Glutamatergic neuron (in vitro differentiated cells): ENCODE data around the gene ARHGEF40. TPM values are rescaled to one million over a fixed set of nuclear protein-coding genes. Genes with fewer than 3 reads are reported as not detected.

ENCODE experiments used
- DNase-seq: peaks from one replicate; pipeline ENCODE4 v3.0.0; 2022
- H3K27ac Mint-ChIP-seq: one replicate; pipeline ENCODE4 v1.8.0; 2020; ENCODE audit warnings: mild to moderate bottlenecking, mixed read lengths, inconsistent platforms; ENCODE audit not compliant: unreplicated experiment
- H3K27me3 Mint-ChIP-seq: one replicate; pipeline ENCODE4 v1.8.0; 2020; ENCODE audit warnings: mild to moderate bottlenecking, moderate library complexity, mixed read lengths, inconsistent platforms; ENCODE audit not compliant: unreplicated experiment
- H3K36me3 Mint-ChIP-seq: one replicate; pipeline ENCODE4 v1.8.0; 2020; ENCODE audit warnings: mild to moderate bottlenecking, mixed read lengths, inconsistent platforms; ENCODE audit not compliant: unreplicated experiment
- H3K4me1 Mint-ChIP-seq: one replicate; pipeline ENCODE4 v1.8.0; 2020; ENCODE audit warnings: mild to moderate bottlenecking, low read depth, mixed read lengths, inconsistent platforms; ENCODE audit not compliant: unreplicated experiment
- H3K4me3 Mint-ChIP-seq: one replicate; pipeline ENCODE4 v1.8.0; 2020; ENCODE audit warnings: mild to moderate bottlenecking, mixed read lengths, inconsistent platforms; ENCODE audit not compliant: unreplicated experiment
- H3K9me3 Mint-ChIP-seq: one replicate; pipeline ENCODE4 v1.8.0; 2020; ENCODE audit warnings: mild to moderate bottlenecking, moderate library complexity, mixed read lengths, inconsistent platforms; ENCODE audit not compliant: unreplicated experiment
- CTCF ChIP-seq: fragments of 200-600 bp; sonication (generic); IDR thresholded peaks from one replicate; pipeline ENCODE4 v1.5.0; 2021; ENCODE audit not compliant: partially characterized antibody, unreplicated experiment
- total RNA-seq: library from RNA; stranded (reverse); fragmentation: NEBNext Ultra II Directional; extraction: Animal tissue kit (Norgen Biotek cat#: 25700); gene quantifications from one replicate; pipeline ENCODE4 v1.2.1, GENCODE V29; 2021; ENCODE audit not compliant: unreplicated experiment

The ARHGEF40 gene
- total RNA-seq, 1 donor from 2014 or later: 42.4 TPM

GRCh38 chr14:21097636-21098075 lies 27.6 kb downstream of the ARHGEF40 start:
- Mint-ChIP-seq H3K9me3 (peaks cover 33% of the 10 kb centered on the region), H3K27me3 (peaks cover 37% of the 10 kb centered on the region), H3K27ac (peak overlapping the region; percentile 100), H3K4me3 (peak overlapping the region; percentile 97), H3K4me1 (peaks cover 47% of the 10 kb centered on the region), H3K36me3 (peaks cover 3% of the 10 kb centered on the region)
- TF ChIP-seq CTCF: no peak
- peak; percentile 56 for DNase-seq

- DNase-seq: peak; percentile 80
- H3K4me3 Mint-ChIP-seq: peak within 1 kb of the TSS; percentile 99
- peaks cover 35% of the 10 kb centered on the region for H3K9me3 Mint-ChIP-seq
- peaks cover 45% of the 10 kb centered on the region for H3K4me1 Mint-ChIP-seq
- peak within 1 kb of the TSS; percentile 100 for H3K27ac Mint-ChIP-seq
- H3K36me3 Mint-ChIP-seq: peaks cover 3% of the 10 kb centered on the region
- TF ChIP-seq CTCF: no peak
- peaks cover 36% of the 10 kb centered on the region for H3K27me3 Mint-ChIP-seq
Measured at GRCh38 chr14:21098076-21098891, 28.2 kb downstream of the ARHGEF40 start, which contains the start of gene ZNF219. TSS of gene ZNF219 (minus strand) at chr14:21098655. CDS start at chr14:21093591, 5,064 bp downstream.

- DNase-seq: no peak
- no peak for TF ChIP-seq CTCF
- H3K4me1 Mint-ChIP-seq: peaks cover 39% of the 10 kb centered on the region
- peaks cover 30% of the 10 kb centered on the region for H3K27me3 Mint-ChIP-seq
- peaks cover 34% of the 10 kb centered on the region for H3K9me3 Mint-ChIP-seq
- peak overlapping the region; percentile 99 for H3K4me3 Mint-ChIP-seq
- H3K27ac Mint-ChIP-seq: peak overlapping the region; percentile 91
- peaks cover 3% of the 10 kb centered on the region for H3K36me3 Mint-ChIP-seq
Measured at GRCh38 chr14:21098892-21099595, 28.9 kb downstream of the ARHGEF40 start.

- peak overlapping the region; percentile 99 for H3K4me3 Mint-ChIP-seq
- peaks cover 41% of the 10 kb centered on the region for H3K4me1 Mint-ChIP-seq
- H3K9me3 Mint-ChIP-seq: peaks cover 34% of the 10 kb centered on the region
- peaks cover 3% of the 10 kb centered on the region for H3K36me3 Mint-ChIP-seq
- no peak for DNase-seq
- H3K27me3 Mint-ChIP-seq: peaks cover 29% of the 10 kb centered on the region
- peak overlapping the region; percentile 91 for H3K27ac Mint-ChIP-seq
- no peak for TF ChIP-seq CTCF
Measured at GRCh38 chr14:21099596-21099985, 29.5 kb downstream of the ARHGEF40 start.
